ENCODE data around the gene GALR3. TPM values are rescaled to one million over a fixed set of nuclear protein-coding genes. Genes with fewer than 3 reads are reported as not detected.

GALR3 gene
- total RNA-seq, 4 donors from 2014 or later = not detected

- in situ Hi-C loops (cut with MboI; ENCODE audit: low pct_ligation_motif_present in 1 of 4, low pct_unique_long_range_greater_than_20kb in 1 of 4, low sequenced_read_pairs in 3 of 4) = loop anchor here (5.0 to 25.0 kb wide), 4 partner anchors 49 to 152 kb away; partner anchors contain the start of genes C22orf23 (in 1 of the 4) and POLR2F (in 1 of the 4)
- TF ChIP-seq POLR2AphosphoS5 (IDR thresholded peaks at IDR 0.05) = no peak
- TF ChIP-seq POLR2A (IDR thresholded peaks at IDR 0.05) = no peak
- TF ChIP-seq CTCF (IDR thresholded peaks at IDR 0.05) = no peak
- no peak for TF ChIP-seq EP300 (IDR thresholded peaks at IDR 0.05; ENCODE audit: low read depth)
- 94% methylated on average over 27 of the region's 27 CpGs; no CpG with 5 or more reads in 1 of the 2 donors for WGBS, 2 donors (ENCODE audit: low coverage in 1 of 2)
Measured at GRCh38 chr22:37812869-37813678, 10.1 kb upstream of the GALR3 start.

DNA sequence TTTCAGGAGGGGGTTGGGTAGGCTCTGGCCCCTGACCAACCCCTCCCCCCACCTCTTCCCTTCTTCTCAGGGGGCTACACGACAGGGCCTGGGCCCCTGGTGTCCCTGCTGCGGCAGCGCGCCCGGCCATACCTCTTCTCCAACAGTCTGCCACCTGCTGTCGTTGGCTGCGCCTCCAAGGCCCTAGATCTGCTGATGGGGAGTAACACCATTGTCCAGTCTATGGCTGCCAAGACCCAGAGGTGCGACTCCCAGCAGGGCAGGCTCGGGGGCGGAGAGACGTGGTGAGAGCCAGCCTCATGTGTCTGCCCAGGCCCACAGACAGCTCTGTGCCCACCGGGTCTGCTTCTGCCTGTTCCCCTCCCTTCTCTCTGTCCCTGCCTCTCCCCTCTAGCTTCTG lies 7.6 kb upstream of the GALR3 start:
- in situ Hi-C loops (cut with MboI; ENCODE audit: low pct_ligation_motif_present in 1 of 4, low pct_unique_long_range_greater_than_20kb in 1 of 4, low sequenced_read_pairs in 3 of 4) (loop anchor here in 3 of 4 donors (5.0 to 25.0 kb wide), 4 partner anchors 47 to 149 kb away; partner anchors contain the start of genes C22orf23 (in 1 of the 3) and POLR2F (in 1 of the 3)), intact Hi-C loops (cut with DNase I; ENCODE audit: low total_unique reads) (loop anchor here (5.0 to 10.0 kb wide), 2 partner anchors 119 to 147 kb away; no protein-coding TSS in a partner anchor)
- Histone ChIP-seq H3K36me3 (no peaks in the 10 kb centered on the region), H3K9me3 (no peaks in the 10 kb centered on the region), H3K4me1 (peaks cover 13 to 20% (median 16%) of the 10 kb centered on the region in 4 donors), H3K27ac (no peak overlapping the region), H3K4me3 (no peak overlapping the region), H3K27me3 (peaks cover 6% of the 10 kb centered on the region)
- TF ChIP-seq POLR2AphosphoS5 (IDR thresholded peaks at IDR 0.05) (no peak), POLR2A (IDR thresholded peaks at IDR 0.05) (no peak), CTCF (IDR thresholded peaks at IDR 0.05) (no peak), EP300 (IDR thresholded peaks at IDR 0.05; ENCODE audit: low read depth) (no peak)
- no peak for DNase-seq
- WGBS, 2 donors (ENCODE audit: low coverage in 1 of 2) = 93% methylated on average over 11 of the region's 12 CpGs; no CpG with 5 or more reads in 1 of the 2 donors

More at GRCh38 chr22:37812869-37813678, 10.1 kb upstream of the GALR3 start:
- Histone ChIP-seq H3K27ac (no peak overlapping the region), H3K9me3 (no peaks in the 10 kb centered on the region), H3K27me3 (no peaks in the 10 kb centered on the region), H3K4me1 (peaks cover 9 to 21% (median 13%) of the 10 kb centered on the region in 4 donors), H3K4me3 (no peak overlapping the region), H3K36me3 (no peaks in the 10 kb centered on the region)
- no peak for DNase-seq
- intact Hi-C loops (cut with DNase I; ENCODE audit: low total_unique reads) = loop anchor here (10.0 kb wide), 1 partner anchor 122 kb away; no protein-coding TSS in a partner anchor

DNA sequence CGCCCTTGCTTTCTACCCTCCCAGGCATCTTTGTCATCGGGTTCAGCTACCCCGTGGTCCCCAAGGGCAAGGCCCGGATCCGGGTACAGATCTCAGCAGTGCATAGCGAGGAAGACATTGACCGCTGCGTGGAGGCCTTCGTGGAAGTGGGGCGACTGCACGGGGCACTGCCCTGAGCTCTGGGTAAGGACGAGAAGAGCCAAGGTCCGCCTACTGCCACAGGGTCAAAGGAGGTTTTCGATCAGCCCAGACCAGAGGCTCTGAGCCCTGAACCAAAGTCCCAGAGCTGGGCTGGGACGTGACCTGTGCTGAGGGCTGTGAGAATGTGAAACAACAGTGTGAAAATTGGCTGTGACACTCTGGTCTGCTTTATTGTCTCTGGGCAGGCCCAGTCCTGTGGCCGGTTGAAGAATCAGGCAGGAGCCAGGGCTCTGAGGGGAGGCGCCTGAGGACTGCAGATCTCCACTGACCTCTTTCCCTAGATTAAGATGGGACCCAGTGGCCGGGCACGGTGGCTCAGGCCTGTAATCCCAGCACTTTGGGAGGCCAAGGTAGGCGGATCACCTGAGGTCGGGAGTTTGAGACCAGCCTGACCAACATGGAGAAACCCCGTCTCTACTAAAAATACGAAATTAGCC lies 6.5 kb upstream of the GALR3 start:
- Histone ChIP-seq H3K36me3 (no peaks in the 10 kb centered on the region), H3K9me3 (no peaks in the 10 kb centered on the region), H3K27me3 (peaks cover 10% of the 10 kb centered on the region), H3K27ac (no peak overlapping the region), H3K4me1 (peaks cover 13 to 20% (median 16%) of the 10 kb centered on the region in 4 donors), H3K4me3 (no peak overlapping the region)
- WGBS, 2 donors (ENCODE audit: low coverage in 1 of 2) = 80 to 93% methylated on average over 1 to 23 of the region's 23 CpGs
- in situ Hi-C loops (cut with MboI; ENCODE audit: low pct_ligation_motif_present in 1 of 4, low pct_unique_long_range_greater_than_20kb in 1 of 4, low sequenced_read_pairs in 3 of 4) = loop anchor here in 3 of 4 donors (5.0 to 25.0 kb wide), 4 partner anchors 46 to 148 kb away; partner anchors contain the start of genes C22orf23 (in 1 of the 3) and POLR2F (in 1 of the 3)
- TF ChIP-seq EP300 (IDR thresholded peaks at IDR 0.05; ENCODE audit: low read depth) = no peak
- no peak for TF ChIP-seq POLR2A (IDR thresholded peaks at IDR 0.05)
- TF ChIP-seq POLR2AphosphoS5 (IDR thresholded peaks at IDR 0.05) = no peak
- TF ChIP-seq CTCF (IDR thresholded peaks at IDR 0.05) = no peak
- DNase-seq = no peak
- intact Hi-C loops (cut with DNase I; ENCODE audit: low total_unique reads) = loop anchor here (5.0 to 10.0 kb wide), 2 partner anchors 118 to 146 kb away; no protein-coding TSS in a partner anchor

All from transverse colon (tissue), 4 donors.